Fibroblast of upper back skin (primary cell): Measurements from ENCODE around the gene UBD.
A peak's percentile ranks its signal among the peaks of the same experiment; 100 is the strongest.

Experiments used
- DNase-seq: peaks from one replicate; pipeline ENCODE4 v3.0.0-alpha.2; 2013

UBD gene

GRCh38 chr6:29558439-29559079 is 973 bp downstream of the UBD start:
- DNase-seq: no peak

- no peak for DNase-seq
Measured at GRCh38 chr6:29557320-29557719, 2.2 kb downstream of the UBD start.

GRCh38 chr6:29554764-29555163 is 4.8 kb downstream of the UBD start:
- DNase-seq: no peak

- peak; percentile 22 for DNase-seq
Measured at GRCh38 chr6:29553268-29554057, 6.1 kb downstream of the UBD start.

GRCh38 chr6:29552512-29553051 is 7.0 kb downstream of the UBD start:
- peak; percentile 35 for DNase-seq

- no peak for DNase-seq
Measured at GRCh38 chr6:29547573-29547972, 12.0 kb downstream of the UBD start.

- no peak for DNase-seq
Measured at GRCh38 chr6:29537714-29538403, 21.7 kb downstream of the UBD start.

GRCh38 chr6:29532320-29532951 is 27.1 kb downstream of the UBD start:
- DNase-seq: no peak

- DNase-seq: no peak
Measured at GRCh38 chr6:29531668-29532067, 27.9 kb downstream of the UBD start.

GRCh38 chr6:29530671-29531310 is 28.7 kb downstream of the UBD start:
- no peak for DNase-seq

GRCh38 chr6:29529956-29530355 is 29.6 kb downstream of the UBD start:
- DNase-seq: no peak

GRCh38 chr6:29528988-29529560 is 30.5 kb downstream of the UBD start:
- no peak for DNase-seq

- no peak for DNase-seq
Measured at GRCh38 chr6:29528300-29528931, 31.1 kb downstream of the UBD start.

GRCh38 chr6:29527564-29527963 is 32.0 kb downstream of the UBD start:
- DNase-seq: no peak

GRCh38 chr6:29527126-29527525 is 32.4 kb downstream of the UBD start:
- no peak for DNase-seq

GRCh38 chr6:29525311-29525639 is 34.3 kb downstream of the UBD start:
- DNase-seq: no peak

- DNase-seq: no peak
Measured at GRCh38 chr6:29524444-29525310, 34.9 kb downstream of the UBD start.

- DNase-seq: no peak
Measured at GRCh38 chr6:29524044-29524443, 35.5 kb downstream of the UBD start.

GRCh38 chr6:29522227-29522626 is 37.3 kb downstream of the UBD start:
- no peak for DNase-seq

- no peak for DNase-seq
Measured at GRCh38 chr6:29521006-29521680, 38.4 kb downstream of the UBD start.
